IMR-90 (cell line): ENCODE measurements around the gene PLXNB3. TPM values are rescaled to one million over a fixed set of nuclear protein-coding genes. Genes with fewer than 3 reads are reported as not detected.

Experiments
- ATAC-seq: fragments of 200-7000 bp; cut with Tn5 transposase; 2 replicates; pipeline ENCODE4 v1.9.1; 2020; ENCODE audit warnings: low read depth, mild to moderate bottlenecking, moderate library complexity
- BruUV-seq: library from RNA; stranded (reverse); fragments of 400-500 nt; replicated peaks from 2 replicates; lab custom pipeline; 2021; lab: Mats Ljungman, UMichigan
- CTCF ChIA-PET: fragments of 300-600 bp; formaldehyde crosslinking; extraction: SDS; loops from one replicate; lab custom pipeline; 2021; ENCODE audit warnings: antibody characterized with exemption; lab: Yijun Ruan, JAX
- POLR2A ChIA-PET: fragments of 300-600 bp; sonication (Branson Sonifier 250); formaldehyde crosslinking; loops from one replicate; lab custom pipeline; 2022; ENCODE audit warnings: antibody characterized with exemption; ENCODE audit not compliant: unreplicated experiment; lab: Charles Lee
- DNase-seq: peaks from one replicate; pipeline ENCODE4 v3.0.0; 2013
- H2AFZ ChIP-seq: replicated peaks from 2 replicates; pipeline ENCODE3; 2013; ENCODE audit warnings: low read length, mild to moderate bottlenecking; ENCODE audit not compliant: poor library complexity
- H2AK5ac ChIP-seq: 2 replicates; pipeline ENCODE4 v1.6.1; 2013; ENCODE audit warnings: low read depth, low read length, inconsistent platforms
- H2AK9ac ChIP-seq: replicated peaks from 2 replicates; pipeline ENCODE3; 2013; ENCODE audit warnings: mild to moderate bottlenecking, low read depth, low read length, moderate library complexity; ENCODE audit not compliant: poor library complexity
- H2BK120ac ChIP-seq: 2 replicates; pipeline ENCODE4 v1.6.1; 2013; ENCODE audit warnings: low read depth, low read length, inconsistent platforms
- H2BK15ac ChIP-seq: 3 replicates; pipeline ENCODE4 v1.6.1; 2013; ENCODE audit warnings: low read depth, low read length, inconsistent platforms
- H2BK20ac ChIP-seq: 2 replicates; pipeline ENCODE4 v1.6.1; 2013; ENCODE audit warnings: low read depth, mild to moderate bottlenecking, inconsistent platforms, low read length, moderate library complexity
- H2BK5ac ChIP-seq: 2 replicates; pipeline ENCODE4 v1.6.1; 2013; ENCODE audit warnings: mild to moderate bottlenecking, low read depth, low read length, inconsistent platforms; ENCODE audit not compliant: poor library complexity, severe bottlenecking
- H3K14ac ChIP-seq: replicated peaks from 2 replicates; pipeline ENCODE4 v1.6.1; 2013; ENCODE audit warnings: low read depth, low read length, inconsistent platforms
- H3K18ac ChIP-seq: 2 replicates; pipeline ENCODE4 v1.6.1; 2013; ENCODE audit warnings: low read depth, low read length, control low read depth
- H3K23ac ChIP-seq: 2 replicates; pipeline ENCODE4 v1.6.1; 2013; ENCODE audit warnings: low read depth, low read length, inconsistent platforms
- H3K27ac ChIP-seq: 2 replicates; pipeline ENCODE4 v1.5.1; 2013; ENCODE audit warnings: mild to moderate bottlenecking, control low read depth, low read length; ENCODE audit not compliant: insufficient read depth
- H3K27me3 ChIP-seq: 2 replicates; pipeline ENCODE4 v1.6.1; 2013; ENCODE audit warnings: low read length; ENCODE audit not compliant: control insufficient read depth, insufficient read depth
- H3K36me3 ChIP-seq: 2 replicates; pipeline ENCODE4 v1.6.1; 2013; ENCODE audit warnings: low read length, mixed read lengths; ENCODE audit not compliant: control insufficient read depth, insufficient read depth
- H3K4ac ChIP-seq: 2 replicates; pipeline ENCODE4 v1.6.1; 2013; ENCODE audit warnings: low read depth, low read length, inconsistent platforms
- H3K4me1 ChIP-seq: 2 replicates; pipeline ENCODE4 v1.6.1; 2013; ENCODE audit warnings: low read length, mixed read lengths; ENCODE audit not compliant: control insufficient read depth, insufficient read depth
- H3K4me2 ChIP-seq: 2 replicates; pipeline ENCODE4 v1.6.1; 2013; ENCODE audit warnings: low read depth, mild to moderate bottlenecking, control low read depth, low read length, moderate library complexity
- H3K4me3 ChIP-seq: 2 replicates; pipeline ENCODE4 v1.5.1; 2013; ENCODE audit warnings: low read depth, mild to moderate bottlenecking, control low read depth, low read length, moderate library complexity; ENCODE audit not compliant: insufficient read depth
- H3K56ac ChIP-seq: 2 replicates; pipeline ENCODE4 v1.6.1; 2013; ENCODE audit warnings: low read length, inconsistent platforms; ENCODE audit not compliant: insufficient read depth; ENCODE audit errors: extremely low read depth
- H3K79me1 ChIP-seq, 2 experiments: 2 replicates each; pipeline ENCODE4 v1.6.1; 2013; ENCODE audit warnings: low read length in 2 of 2, inconsistent platforms in 1 of 2, low read depth in 1 of 2
- H3K9ac ChIP-seq: 2 replicates; pipeline ENCODE4 v1.6.1; 2013; ENCODE audit warnings: low read depth, low read length, control low read depth
- H3K9me1 ChIP-seq: 2 replicates; pipeline ENCODE4 v1.6.1; 2013; ENCODE audit warnings: low read length, inconsistent platforms; ENCODE audit not compliant: insufficient read depth
- H3K9me3 ChIP-seq: 2 replicates; pipeline ENCODE4 v1.6.1; 2013; ENCODE audit warnings: low read length; ENCODE audit not compliant: control insufficient read depth, insufficient read depth
- H4K20me1 ChIP-seq: 2 replicates; pipeline ENCODE4 v1.6.1; 2013; ENCODE audit warnings: low read length, inconsistent platforms; ENCODE audit not compliant: insufficient read depth
- H4K5ac ChIP-seq: 2 replicates; pipeline ENCODE4 v1.6.1; 2013; ENCODE audit warnings: mild to moderate bottlenecking, low read depth, low read length, control low read depth
- H4K8ac ChIP-seq, 2 experiments: 2 replicates each; pipeline ENCODE4 v1.6.1; 2013; ENCODE audit warnings: low read depth in 2 of 2, low read length in 2 of 2, control low read depth in 1 of 2, inconsistent platforms in 1 of 2
- H4K91ac ChIP-seq: 2 replicates; pipeline ENCODE4 v1.6.1; 2013; ENCODE audit warnings: low read depth, low read length, inconsistent platforms; ENCODE audit not compliant: insufficient read depth
- CEBPB ChIP-seq: IDR thresholded peaks from 2 replicates; pipeline ENCODE4 v1.6.1; 2012; ENCODE audit warnings: low read depth, low read length, improper control_type of control experiment
- FOS ChIP-seq: fragments of 150-350 bp; IDR thresholded peaks from 2 replicates; pipeline ENCODE4 v1.6.1; 2016; ENCODE audit warnings: low read depth, low read length
- MAFK ChIP-seq: IDR thresholded peaks from 2 replicates; pipeline ENCODE4 v1.6.1; 2012; ENCODE audit warnings: low read depth, low read length, improper control_type of control experiment
- RAD21 ChIP-seq: IDR thresholded peaks from 2 replicates; pipeline ENCODE4 v1.6.1; 2012; ENCODE audit warnings: low read length, improper control_type of control experiment
- RCOR1 ChIP-seq: IDR thresholded peaks from 2 replicates; pipeline ENCODE4 v1.6.1; 2012; ENCODE audit warnings: mild to moderate bottlenecking, low read length, improper control_type of control experiment; ENCODE audit not compliant: insufficient replicate concordance
- RFX5 ChIP-seq: IDR thresholded peaks from 2 replicates; pipeline ENCODE4 v1.8.0; 2012; ENCODE audit warnings: low read depth, mild to moderate bottlenecking, low read length, moderate library complexity
- WGBS, 2 experiments: methylation state at CpG; one replicate each; pipeline versions ENCODE4 v1.1.5 to v1.1.7; 2013; ENCODE audit warnings: missing lambda C conversion rate in 2 of 2; ENCODE audit not compliant: insufficient read length in 1 of 2; ENCODE audit errors: extremely low coverage in 2 of 2; 5-methylcytosine and 5-hydroxymethylcytosine counted together
- dilution Hi-C: fragments of 300-500 bp; cut with HindIII; formaldehyde crosslinking; loops from one replicate; pipeline ENCODE4 v1.14.3; 2018; ENCODE audit warnings: low sequenced_read_pairs; ENCODE audit not compliant: unreplicated experiment
- in situ Hi-C: fragments of 300-500 bp; cut with MboI; formaldehyde crosslinking; loops from 3 replicates; pipeline ENCODE4 v1.14.3; 2019; ENCODE audit warnings: low sequenced_read_pairs, inconsistent platforms, mixed read lengths
- intact Hi-C: fragments of 100-400 bp; cut with micrococcal nuclease; formaldehyde crosslinking; loops from 2 replicates; pipeline ENCODE4 v1.10.0; 2022
- polyA plus RNA-seq, 3 experiments: library from polyadenylated mRNA; depleted of rRNA; stranded (reverse); fragments of >200 nt; gene quantifications; 2 replicates each; pipeline ENCODE4 v1.2.3, GENCODE V29; 2012; ENCODE audit warnings: low replicate concordance in 1 of 3
- total RNA-seq: library from RNA; depleted of rRNA; stranded (reverse); fragments of >200 nt; gene quantifications from 2 replicates; pipeline ENCODE4 v1.2.3, GENCODE V29; 2012

The PLXNB3 gene
- total and polyA plus RNA-seq, 2 of the 4 experiments (the other 2 are of a cell fraction), result 0.36 to 22.3 TPM

DNA sequence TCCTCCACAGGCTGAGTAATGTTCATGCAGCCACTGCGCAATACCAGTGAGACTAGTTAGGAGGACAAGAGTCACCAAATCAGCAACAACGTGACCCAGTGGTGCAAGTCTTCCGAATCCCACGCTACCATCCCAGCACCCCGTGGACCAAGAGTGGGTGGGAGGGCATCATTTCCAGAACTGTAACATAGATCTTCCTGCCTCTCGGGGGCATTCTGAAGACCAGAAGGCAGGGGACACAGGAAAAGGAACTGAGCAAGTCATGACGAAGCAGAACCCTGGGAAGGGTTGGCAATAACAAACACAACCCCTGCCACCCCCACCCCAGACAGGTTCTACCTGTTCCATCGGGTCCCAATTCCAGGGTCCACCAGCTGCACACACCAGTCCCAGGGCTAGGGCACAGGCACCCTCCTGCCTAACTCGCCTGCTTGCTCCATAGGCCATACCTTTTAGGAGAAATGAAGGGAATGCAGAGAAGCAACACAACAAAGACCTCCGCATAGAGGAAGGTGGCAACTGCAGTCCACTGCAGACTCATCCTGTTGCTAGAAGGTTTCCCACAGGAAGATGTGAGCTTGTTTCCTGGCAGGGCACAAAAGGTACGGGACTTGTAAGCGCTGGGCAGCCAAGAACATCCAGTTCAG is 41.2 kb upstream of the PLXNB3 start:
- H3K9ac ChIP-seq, result peak overlapping the region; percentile 65
- no peak overlapping the region for H2BK20ac ChIP-seq
- H3K23ac ChIP-seq, result peak overlapping the region; percentile 18
- no peak overlapping the region for H2BK15ac ChIP-seq
- ChIA-PET POLR2A (no interaction called here), CTCF (no interaction called here)
- H4K8ac ChIP-seq, result no peak overlapping the region
- DNase-seq (no peak), ATAC-seq (no peak)
- in situ Hi-C loops, result no loop called here
- peaks cover 5 to 25% of the 10 kb centered on the region in 2 experiments; a peak in 3 of 4 replicates for H3K79me1 ChIP-seq
- no TSS peak for BruUV-seq
- H3K27me3 ChIP-seq, result no peaks in the 10 kb centered on the region
- no peak overlapping the region for H2BK120ac ChIP-seq
- peak overlapping the region; percentile 68 for H3K4me2 ChIP-seq
- 55% methylated on average over 4 of the region's 12 CpGs; no CpG with 5 or more reads in 1 of the 2 experiments for WGBS, 2 experiments
- H3K18ac ChIP-seq, result no peak overlapping the region
- TF ChIP-seq FOS (no peak), MAFK (no peak), RAD21 (no peak), RFX5 (no peak), CEBPB (peak; percentile 81), RCOR1 (no peak)
- H3K36me3 ChIP-seq, result peaks cover 19% of the 10 kb centered on the region
- H2AFZ ChIP-seq, result peak overlapping the region; percentile 83
- H3K14ac ChIP-seq, result no peak overlapping the region; the same call in 1 of the 2 replicates
- H4K91ac ChIP-seq, result peak overlapping the region; percentile 53; the same call in 1 of the 2 replicates
- H4K5ac ChIP-seq, result no peak overlapping the region
- H2AK9ac ChIP-seq, result peak overlapping the region; percentile 93
- peaks cover 17% of the 10 kb centered on the region for H3K4me1 ChIP-seq
- H3K56ac ChIP-seq, result no peak overlapping the region; the same call in 1 of the 2 replicates
- H3K4ac ChIP-seq, result peak overlapping the region; percentile 27
- intact Hi-C loops, result no loop called here
- H3K9me1 ChIP-seq, result peaks cover 4% of the 10 kb centered on the region; the same call in 1 of the 2 replicates
- peaks cover 14% of the 10 kb centered on the region for H4K20me1 ChIP-seq
- no peaks in the 10 kb centered on the region for H3K9me3 ChIP-seq
- H2BK5ac ChIP-seq, result peak overlapping the region; percentile 47
- dilution Hi-C loops, result no loop called here
- H3K4me3 ChIP-seq, result peak overlapping the region; percentile 82
- peak overlapping the region; percentile 69 for H3K27ac ChIP-seq
- H2AK5ac ChIP-seq, result peak overlapping the region; percentile 37
